GM21526 (cell line): ENCODE results near the gene PRKD3.

ENCODE experiments used
- ATAC-seq: cut with Tn5 transposase; IDR thresholded peaks from one replicate; pipeline ENCODE4 v1.9.1; 2021; ENCODE audit warnings: moderate library complexity; ENCODE audit not compliant: unreplicated experiment, low FRiP score

PRKD3 gene

DNA sequence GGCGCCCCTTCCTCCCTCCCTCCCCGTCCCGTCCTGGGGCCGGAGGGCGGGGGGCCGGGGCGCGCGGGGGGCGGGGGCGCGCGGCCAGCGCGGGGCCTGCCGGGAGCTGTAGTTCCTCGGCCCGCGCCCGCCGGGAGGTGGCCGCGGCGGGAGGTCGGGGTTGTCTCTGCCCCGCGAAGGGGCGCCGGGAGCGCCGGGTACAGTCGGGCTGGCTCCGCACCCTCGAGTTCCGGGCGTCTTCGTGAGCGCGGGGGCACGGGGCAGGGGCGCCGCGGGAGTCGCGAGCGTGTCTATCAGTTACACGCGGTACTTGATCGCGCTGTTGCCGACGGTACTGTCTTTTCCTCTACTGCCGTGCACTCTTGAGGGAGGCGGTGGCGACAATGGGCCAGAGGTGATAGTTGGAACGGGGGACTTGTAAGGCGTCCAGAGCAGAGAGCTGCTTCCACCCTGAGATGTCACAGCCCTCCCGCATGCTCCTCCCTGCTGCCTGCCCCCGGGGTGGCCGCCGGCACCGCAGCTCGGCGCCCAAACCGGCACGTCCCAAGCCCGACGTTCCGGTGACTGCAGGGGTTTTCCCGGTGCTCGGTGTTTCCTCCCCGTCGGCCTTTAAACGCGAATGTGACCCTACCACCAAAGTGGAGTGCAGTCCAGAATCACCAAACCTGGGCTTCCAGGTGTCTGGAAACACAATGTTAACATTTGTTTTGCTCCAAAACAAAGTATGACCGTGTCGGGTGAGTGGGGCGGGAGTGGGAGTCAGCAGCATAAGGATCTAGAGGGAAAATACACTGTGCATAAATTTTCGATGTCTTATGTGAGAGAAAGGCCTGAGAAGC lies at the start of gene PRKD3:
Gene PRKD3 (minus strand): TSS at position 48 of the 839 bp plus-strand sequence. CDS start 8,309 bp downstream, outside the sequence.
- ATAC-seq, result peak; percentile 53

GRCh38 chr2:37372000-37372399 lies 47.4 kb upstream of the PRKD3 start:
- ATAC-seq, result no peak

DNA sequence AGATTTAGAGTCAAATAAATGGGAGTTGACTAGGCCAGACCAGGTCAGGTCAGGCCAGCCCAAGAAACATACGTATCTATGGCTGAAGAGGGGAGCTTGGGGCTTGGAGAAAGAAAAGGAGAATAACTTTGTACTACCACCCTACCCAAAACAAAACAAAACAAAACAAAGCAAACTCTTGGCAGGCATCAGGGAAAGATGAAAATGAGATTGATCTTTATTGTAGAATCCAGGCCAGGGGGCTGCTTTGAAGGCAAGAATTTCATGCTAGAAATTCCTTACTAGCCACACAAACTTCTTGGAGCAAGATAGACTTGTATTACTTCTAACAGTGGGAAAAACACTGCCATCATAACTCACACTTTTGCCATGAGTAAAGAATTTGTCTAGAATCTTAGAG lies 46.0 kb upstream of the PRKD3 start:
- ATAC-seq, result no peak

- ATAC-seq, result no peak
Measured at GRCh38 chr2:37367984-37368383, 43.4 kb upstream of the PRKD3 start.

- ATAC-seq, result no peak
Measured at GRCh38 chr2:37367310-37367709, 42.7 kb upstream of the PRKD3 start.

- no peak for ATAC-seq
Measured at GRCh38 chr2:37366773-37367172, 42.1 kb upstream of the PRKD3 start.

DNA sequence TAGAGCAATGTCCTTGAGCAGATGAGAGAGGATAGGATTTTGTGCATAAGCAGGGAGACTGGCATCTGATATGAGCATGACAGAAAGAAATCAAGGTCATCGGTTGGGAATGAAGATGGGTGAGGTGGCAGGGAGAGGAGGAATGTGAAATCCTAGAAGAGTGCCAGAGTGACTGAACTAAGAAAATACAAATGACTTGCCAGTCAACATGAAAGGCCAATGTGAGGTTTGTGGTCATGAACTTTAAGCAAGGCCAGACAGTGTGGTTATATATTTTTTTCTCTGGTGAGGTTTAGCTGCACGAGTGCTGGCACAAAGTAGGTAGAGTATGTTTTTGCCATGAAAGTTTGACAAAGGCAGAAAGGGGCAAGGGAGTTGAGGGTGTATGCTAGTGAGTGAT lies 41.0 kb upstream of the PRKD3 start:
- ATAC-seq, result no peak

GRCh38 chr2:37364351-37364750 lies 39.7 kb upstream of the PRKD3 start:
- no peak for ATAC-seq

DNA sequence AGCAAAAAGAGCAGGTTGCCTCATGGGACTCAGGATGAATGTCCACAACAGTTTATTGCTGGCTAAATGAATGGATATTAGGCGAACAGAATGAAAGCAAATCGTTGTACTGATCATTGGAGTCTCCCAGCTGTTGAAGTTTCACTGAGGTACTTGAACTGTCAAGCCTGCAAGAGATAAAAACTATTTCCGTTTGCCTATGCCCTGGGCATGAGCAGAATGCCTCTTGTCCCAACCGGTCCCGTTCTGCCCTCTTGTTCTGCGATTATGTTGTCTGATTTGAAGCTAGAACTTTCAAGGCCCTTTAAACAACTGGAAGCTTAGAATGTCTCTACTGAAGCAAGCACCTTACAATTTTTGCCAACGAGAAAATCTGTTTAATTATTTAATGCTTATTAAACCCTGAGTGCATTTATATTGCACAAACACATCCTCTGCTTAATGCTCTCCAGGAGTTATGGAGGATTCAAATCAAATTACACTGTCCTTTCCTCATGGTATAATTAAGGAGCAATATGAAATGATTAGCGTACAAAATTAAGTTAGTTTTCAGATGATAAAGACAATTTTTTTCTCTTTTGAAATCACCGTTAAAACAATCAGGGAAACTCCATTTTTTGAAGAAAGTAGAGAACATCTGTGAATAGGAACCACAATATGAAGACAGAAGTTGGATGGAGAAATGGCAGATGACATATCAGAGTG lies 37.5 kb upstream of the PRKD3 start:
- no peak for ATAC-seq

DNA sequence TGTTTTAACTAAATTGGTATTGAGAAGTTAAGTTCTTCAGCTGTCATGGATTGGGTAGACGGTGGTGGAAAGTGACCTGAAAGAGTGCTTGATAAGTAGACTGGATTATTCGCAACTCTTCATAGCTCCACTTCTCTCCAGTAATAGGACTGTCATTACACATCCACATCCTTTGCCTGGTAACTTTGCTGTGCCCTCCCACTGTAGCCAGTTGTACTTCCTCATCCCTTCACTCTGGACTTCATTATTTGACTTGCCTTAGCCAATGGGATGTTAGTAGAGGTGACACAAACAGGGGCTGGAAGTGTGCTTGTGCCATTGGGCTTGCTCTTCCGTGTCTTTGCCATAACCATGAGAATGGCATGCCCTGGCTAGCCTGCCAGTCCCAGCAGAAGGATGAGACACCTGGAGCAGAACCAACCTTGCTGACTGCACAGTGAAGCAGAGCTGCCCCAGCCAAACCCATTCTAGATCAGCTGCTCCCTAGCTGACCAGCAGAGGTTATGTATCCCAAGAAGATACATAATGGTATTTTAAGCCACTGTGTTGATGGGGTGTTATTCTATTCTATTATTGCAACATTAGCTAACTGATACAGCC lies 36.7 kb upstream of the PRKD3 start:
- ATAC-seq, result no peak

GRCh38 chr2:37358466-37358865 lies 33.8 kb upstream of the PRKD3 start:
- ATAC-seq, result no peak

- ATAC-seq, result no peak
Measured at GRCh38 chr2:37357530-37357929, 32.9 kb upstream of the PRKD3 start.

DNA sequence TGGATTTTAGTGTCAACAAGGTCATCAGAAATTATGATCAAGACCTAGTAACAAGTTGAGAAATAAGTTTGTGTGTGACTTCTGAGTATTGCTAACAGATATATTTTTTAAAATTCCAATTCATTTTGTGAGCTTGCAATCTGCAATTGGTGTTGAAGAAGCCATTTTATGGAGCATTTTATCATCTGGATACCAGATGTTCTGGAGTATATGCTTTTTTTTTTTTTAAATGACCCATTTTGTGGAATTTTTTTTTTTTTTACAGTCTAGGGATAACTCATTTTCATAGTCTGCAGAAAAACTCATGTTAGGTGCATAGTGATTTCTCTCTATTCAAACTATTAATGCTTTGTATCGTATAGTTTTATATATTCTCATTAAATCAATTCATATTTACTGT lies 32.4 kb upstream of the PRKD3 start:
- ATAC-seq, result no peak

DNA sequence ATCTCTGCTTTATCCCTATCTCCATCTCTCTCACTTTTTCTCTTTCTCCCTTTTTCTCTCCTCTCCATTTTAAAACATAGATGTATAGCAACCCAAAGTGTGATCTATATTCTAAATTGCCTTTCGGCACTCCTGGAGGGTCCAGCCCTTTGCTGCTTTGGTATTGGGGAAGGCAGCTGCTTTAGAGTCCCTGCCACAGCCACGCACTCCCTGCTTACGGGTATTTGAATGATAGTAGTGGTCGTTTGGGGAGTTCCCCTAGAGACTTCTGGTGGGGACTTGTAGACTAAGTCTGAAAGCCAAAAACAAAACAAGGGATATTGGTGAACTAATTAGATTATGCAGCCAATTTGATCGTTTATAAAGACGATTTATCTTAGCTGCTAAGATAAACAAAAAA lies 31.7 kb upstream of the PRKD3 start:
- ATAC-seq, result no peak

GRCh38 chr2:37355735-37356134 lies 31.1 kb upstream of the PRKD3 start:
- no peak for ATAC-seq

DNA sequence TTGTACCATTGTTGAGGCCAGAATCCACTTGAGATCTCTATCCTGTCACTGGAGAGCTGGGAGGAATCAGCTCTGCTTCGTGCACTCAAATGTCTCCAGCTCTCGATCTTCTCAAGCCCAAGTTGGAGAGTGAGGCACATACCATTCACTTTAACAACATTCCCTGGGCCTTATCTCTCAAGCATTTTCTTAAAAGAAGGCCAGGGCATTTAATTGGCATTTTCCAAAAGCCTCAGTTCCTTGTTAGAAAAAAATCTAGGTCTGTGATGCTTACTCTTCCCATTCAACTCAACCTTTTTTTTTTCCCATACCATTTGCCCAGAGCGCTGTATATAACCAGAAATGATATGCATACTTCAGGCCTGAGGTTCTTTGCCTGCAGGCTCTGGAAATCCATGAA lies 29.9 kb upstream of the PRKD3 start:
- no peak for ATAC-seq

- no peak for ATAC-seq
Measured at GRCh38 chr2:37350034-37350433, 25.4 kb upstream of the PRKD3 start.

DNA sequence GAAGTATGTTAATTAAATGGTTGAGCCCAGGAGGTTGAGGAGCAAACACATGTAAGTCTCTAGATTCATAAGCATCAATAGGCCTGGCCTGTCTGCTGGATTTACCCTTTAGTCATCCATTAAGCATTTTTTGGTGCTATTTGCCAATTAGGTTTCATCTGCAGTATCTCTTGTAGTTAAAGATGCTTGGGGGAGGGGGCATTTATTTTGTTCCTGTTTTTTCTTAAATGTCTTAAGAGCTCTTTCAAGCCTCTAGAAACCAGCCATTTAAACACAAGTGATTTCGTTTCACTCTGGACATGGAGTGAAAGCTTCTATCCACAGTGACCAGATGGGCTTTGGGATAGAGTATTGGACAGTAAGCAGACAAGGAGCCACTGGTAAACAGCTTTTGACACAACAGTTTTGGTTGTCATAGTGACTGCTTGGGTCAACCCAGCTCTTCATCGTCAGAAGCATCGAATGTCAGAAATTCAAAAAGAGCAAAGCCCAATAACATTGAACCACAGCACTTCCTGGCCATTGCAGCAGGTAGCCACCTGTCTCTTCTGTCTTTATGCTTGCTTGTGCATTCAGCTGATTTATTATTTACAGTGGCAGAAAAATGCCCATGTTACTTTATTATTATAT lies 24.7 kb upstream of the PRKD3 start:
- no peak for ATAC-seq

DNA sequence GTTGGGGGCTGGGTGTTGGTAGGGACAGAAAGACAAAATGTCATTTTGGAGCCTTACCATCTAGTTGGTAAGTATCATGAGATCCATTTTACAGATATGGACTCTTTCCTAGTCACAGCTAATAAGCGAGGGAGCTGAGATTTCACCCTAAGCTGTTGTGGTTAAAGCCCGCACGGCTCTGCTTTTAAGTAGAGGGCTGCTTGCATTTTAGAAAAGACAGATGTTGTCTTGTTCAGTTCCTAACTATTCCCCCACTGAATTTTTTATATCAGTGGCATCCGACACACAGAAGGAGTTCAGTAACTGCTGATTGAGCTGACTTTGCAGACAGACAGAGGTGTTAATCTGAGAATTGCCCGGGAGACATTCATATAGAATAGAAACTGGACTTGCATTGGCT lies 23.5 kb upstream of the PRKD3 start:
- no peak for ATAC-seq

GRCh38 chr2:37344453-37345361 lies 20.1 kb upstream of the PRKD3 start, which contains the start of gene QPCT:
Gene QPCT (plus strand): TSS chr2:37344630. CDS start chr2:37344732, 102 bp downstream.
- ATAC-seq, result no peak
